HCT116 (cell line): Measurements from ENCODE around the gene MNAT1. TPM values are rescaled to one million over a fixed set of nuclear protein-coding genes. Genes with fewer than 3 reads are reported as not detected.

ENCODE experiments used
- ATAC-seq: fragments of 200-7000 bp; cut with Tn5 transposase; 2 replicates; pipeline ENCODE4 v1.9.1; 2020; ENCODE audit warnings: mild to moderate bottlenecking, moderate library complexity
- BruUV-seq: library from RNA; stranded (reverse); fragments of 400-500 nt; replicated peaks from 2 replicates; lab custom pipeline; 2021; lab: Mats Ljungman, UMichigan
- CTCF ChIA-PET: fragments of 300-600 bp; sonication (Branson Sonifier 250); formaldehyde crosslinking; loops from one replicate; lab custom pipeline; 2021; ENCODE audit warnings: antibody characterized with exemption; lab: Charles Lee
- POLR2A ChIA-PET: fragments of 300-600, 350-600 bp; sonication (Branson Sonifier 250); formaldehyde crosslinking; loops from one replicate; lab custom pipeline; 2021; ENCODE audit warnings: antibody characterized with exemption; lab: Charles Lee
- RAD21 ChIA-PET, 2 experiments: fragments of 300-600 bp; sonication (Branson Sonifier 250); formaldehyde crosslinking; loops; one replicate each; lab custom pipeline; 2023; ENCODE audit warnings: low total read pairs in 2 of 2; ENCODE audit not compliant: uncharacterized antibody in 2 of 2, unreplicated experiment in 2 of 2, low non-redundant PET in 1 of 2; lab: Charles Lee
- DNase-seq: peaks from one replicate; pipeline ENCODE4 v3.0.0-alpha.2; 2010; ENCODE audit warnings: low read depth, low spot score
- H2AFZ ChIP-seq: fragments of 200-600 bp; shearing (Covaris generic), sonication (generic); 2 replicates; pipeline ENCODE4 v1.6.1; 2017; ENCODE audit warnings: low read depth, mixed run types, mixed read lengths, antibody characterized with exemption, low read length; ENCODE audit not compliant: poor library complexity, severe bottlenecking
- H3K27ac ChIP-seq: 2 replicates; pipeline ENCODE4 v1.5.1; 2012; ENCODE audit warnings: low read depth, low read length
- H3K27me3 ChIP-seq: fragments of 200-600 bp; sonication (generic); 2 replicates; pipeline ENCODE4 v1.6.1; 2016; ENCODE audit warnings: mixed run types, low read length, mixed read lengths; ENCODE audit not compliant: insufficient read depth
- H3K36me3 ChIP-seq, 2 experiments: fragments of 200-500 bp in 1 of 2; fragments of 200-600 bp in 1 of 2; sonication (Bioruptor generic) in 1 of 2; sonication (generic) in 1 of 2; 2 replicates each; pipeline versions ENCODE4 v1.5.1 to v1.6.1; 2014 to 2016; ENCODE audit warnings: low read length in 2 of 2, inconsistent platforms in 1 of 2, mixed read lengths in 1 of 2, mixed run types in 1 of 2; ENCODE audit not compliant: insufficient read depth in 2 of 2, control insufficient read depth in 1 of 2
- H3K4me1 ChIP-seq, 2 experiments: fragments of 200-600 bp in 1 of 2; sonication (generic) in 1 of 2; 2 replicates each; pipeline versions ENCODE4 v1.5.1 to v1.6.1; 2012 to 2017; ENCODE audit warnings: low read length in 2 of 2, inconsistent platforms in 1 of 2, mild to moderate bottlenecking in 1 of 2, mixed read lengths in 1 of 2, mixed run types in 1 of 2, moderate library complexity in 1 of 2; ENCODE audit not compliant: insufficient read depth in 2 of 2, control insufficient read depth in 1 of 2
- H3K4me2 ChIP-seq: fragments of 200-600 bp; sonication (generic); 2 replicates; pipeline ENCODE4 v1.6.1; 2017; ENCODE audit warnings: mixed run types, low read length, mixed read lengths
- H3K4me3 ChIP-seq, 2 experiments: fragments of 200-600 bp in 1 of 2; sonication (generic) in 1 of 2; replicated peaks in 1 of 2; 2 replicates each; pipeline ENCODE4 v1.5.1; 2011 to 2016; ENCODE audit warnings: low read length in 2 of 2, control low read depth in 1 of 2, low read depth in 1 of 2, mild to moderate bottlenecking in 1 of 2, mixed read lengths in 1 of 2, mixed run types in 1 of 2
- H3K79me2 ChIP-seq: fragments of 200-600 bp; sonication (generic); 2 replicates; pipeline ENCODE4 v1.6.1; 2017; ENCODE audit warnings: mild to moderate bottlenecking, mixed run types, low read length, moderate library complexity, mixed read lengths; ENCODE audit not compliant: insufficient read depth
- H3K9ac ChIP-seq: fragments of 200-600 bp; sonication (generic); 2 replicates; pipeline ENCODE4 v1.6.1; 2016; ENCODE audit warnings: low read length, mixed read lengths
- H3K9me2 ChIP-seq: fragments of 200-600 bp; sonication (generic), shearing (Covaris generic); 2 replicates; pipeline ENCODE4 v1.6.1; 2017; ENCODE audit warnings: mixed run types, mild to moderate bottlenecking, moderate library complexity; ENCODE audit not compliant: insufficient read depth
- H3K9me3 ChIP-seq, 2 experiments: fragments of 200-500 bp in 1 of 2; fragments of 200-600 bp in 1 of 2; sonication (Bioruptor generic) in 1 of 2; sonication (generic) in 1 of 2; 2 replicates each; pipeline ENCODE4 v1.6.1; 2014 to 2017; ENCODE audit warnings: low read length in 2 of 2, mixed read lengths in 2 of 2, inconsistent platforms in 1 of 2, low read depth in 1 of 2, mild to moderate bottlenecking in 1 of 2, mixed run types in 1 of 2, moderate library complexity in 1 of 2; ENCODE audit not compliant: control insufficient read depth in 1 of 2, insufficient read depth in 1 of 2
- H4K20me1 ChIP-seq: fragments of 200-600 bp; sonication (generic), shearing (Covaris generic); 2 replicates; pipeline ENCODE4 v1.6.1; 2017; ENCODE audit warnings: mixed run types, mild to moderate bottlenecking, moderate library complexity; ENCODE audit not compliant: insufficient read depth
- CBX3 ChIP-seq: IDR thresholded peaks from 2 replicates; pipeline ENCODE4 v1.6.1; 2012; ENCODE audit warnings: low read depth
- EGR1 ChIP-seq: IDR thresholded peaks from 2 replicates; pipeline ENCODE4 v1.6.1; 2012; ENCODE audit warnings: low read depth
- ELF1 ChIP-seq: IDR thresholded peaks from 2 replicates; pipeline ENCODE4 v1.6.1; 2012; ENCODE audit warnings: low read depth, borderline replicate concordance
- EZH2phosphoT487 ChIP-seq: fragments of 200-600 bp; IDR thresholded peaks from 2 replicates; pipeline ENCODE4 v1.6.1; 2018; ENCODE audit warnings: antibody characterized with exemption, borderline replicate concordance
- FOSL1 ChIP-seq: IDR thresholded peaks from 2 replicates; pipeline ENCODE4 v1.6.1; 2012; ENCODE audit warnings: low read depth
- JUND ChIP-seq: IDR thresholded peaks from 2 replicates; pipeline ENCODE4 v1.6.1; 2012
- POLR2A ChIP-seq: IDR thresholded peaks from 2 replicates; pipeline ENCODE4 v1.7.0; 2011; ENCODE audit warnings: borderline replicate concordance; ENCODE audit not compliant: insufficient read depth, insufficient read length; ENCODE audit errors: extremely low read depth
- SIN3A ChIP-seq: IDR thresholded peaks from 2 replicates; pipeline ENCODE4 v1.6.1; 2012; ENCODE audit warnings: low read depth
- SP1 ChIP-seq: IDR thresholded peaks from 2 replicates; pipeline ENCODE4 v1.6.1; 2012; ENCODE audit warnings: low read depth
- SRF ChIP-seq: IDR thresholded peaks from 2 replicates; pipeline ENCODE4 v1.6.1; 2012; ENCODE audit warnings: low read depth
- YY1 ChIP-seq: IDR thresholded peaks from 2 replicates; pipeline ENCODE4 v1.6.1; 2011; ENCODE audit warnings: low read length, low read depth, moderate library complexity, mild to moderate bottlenecking; ENCODE audit not compliant: insufficient replicate concordance; ENCODE audit errors: extremely low read depth
- ZFX ChIP-seq: fragments of 450-650 bp; IDR thresholded peaks from 2 replicates; pipeline ENCODE4 v1.6.1; 2017
- ZNF274 ChIP-seq: fragments of 200-500 bp; sonication (Bioruptor generic); IDR thresholded peaks from 2 replicates; pipeline ENCODE4 v1.6.1; 2014; ENCODE audit warnings: mild to moderate bottlenecking, low read depth, low read length, inconsistent platforms
- intact Hi-C: fragments of 100-400 bp; cut with micrococcal nuclease; formaldehyde crosslinking; loops from 2 replicates; pipeline ENCODE4 v1.10.0; 2022
- total RNA-seq: library from RNA; stranded (reverse); gene quantifications from one replicate; pipeline ENCODE4 v1.2.1, GENCODE V29; 2021; ENCODE audit not compliant: unreplicated experiment
- TF ChIP-seq, protein P1 (sequence below): IDR thresholded peaks from 2 replicates; pipeline ENCODE4 v1.6.1; 2012
- TF ChIP-seq, protein P2 (sequence below): IDR thresholded peaks from 2 replicates; pipeline ENCODE4 v1.6.1; 2012
- TF ChIP-seq, protein P3 (sequence below), 3 experiments: fragments of 200-600 bp in 1 of 3; sonication (generic) in 1 of 3; IDR thresholded peaks in 2 of 3; conservative IDR thresholded peaks in 1 of 3; 2 replicates each; pipeline ENCODE4 v1.5.1; 2012 to 2017; ENCODE audit warnings: low read depth in 2 of 3, low read length in 2 of 3, antibody characterized with exemption in 1 of 3, borderline replicate concordance in 1 of 3, control low read depth in 1 of 3, mild to moderate bottlenecking in 1 of 3, mixed read lengths in 1 of 3, mixed run types in 1 of 3, moderate library complexity in 1 of 3; ENCODE audit not compliant: insufficient read depth in 1 of 3

MNAT1 gene
- total RNA-seq, 1 experiment from 2014 or later = 49.3 TPM

DNA sequence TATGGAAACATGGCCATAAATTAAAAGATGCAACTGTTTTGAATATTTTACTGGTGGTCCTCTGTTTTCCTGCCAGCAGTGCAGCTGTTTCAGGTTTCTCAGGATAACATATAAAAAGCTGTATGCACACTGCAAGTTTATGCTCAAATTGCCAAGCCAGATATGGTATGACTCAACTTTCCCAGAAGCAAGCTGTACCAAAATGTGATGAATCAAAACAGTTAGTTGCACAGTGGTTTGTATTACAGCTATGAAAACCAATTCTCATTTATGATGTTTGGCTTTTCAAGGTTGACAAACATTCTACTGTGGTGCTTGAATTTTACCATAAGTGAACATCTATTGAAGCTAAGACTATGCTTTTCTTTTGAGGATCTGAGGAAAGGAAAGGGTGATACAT is 230.8 kb downstream of the MNAT1 start:
- POLR2A ChIA-PET = no interaction called here
- CTCF ChIA-PET = no interaction called here

DNA sequence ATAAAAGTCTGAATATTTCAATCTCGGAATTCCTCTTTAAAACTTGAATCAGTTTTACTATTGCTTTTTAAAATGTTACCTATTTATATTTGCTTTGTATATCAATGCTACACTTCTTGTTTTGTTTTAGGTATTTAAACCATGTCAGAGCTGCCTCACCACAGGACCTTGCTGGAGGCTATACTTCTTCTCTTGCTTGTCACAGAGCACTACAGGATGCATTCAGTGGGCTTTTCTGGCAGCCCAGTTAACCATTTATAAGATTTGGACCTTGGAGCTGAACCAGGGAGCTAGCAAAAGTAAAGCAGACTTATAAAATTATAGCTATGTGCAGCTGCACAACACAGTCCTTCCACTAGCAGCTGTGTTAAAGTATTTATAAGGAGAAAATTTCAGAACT is 233.5 kb downstream of the MNAT1 start:
- H3K79me2 ChIP-seq = no peaks in the 10 kb centered on the region
- H3K36me3 ChIP-seq = no peaks in the 10 kb centered on the region
- H3K27me3 ChIP-seq = no peaks in the 10 kb centered on the region
- no peak overlapping the region for H2AFZ ChIP-seq
- H4K20me1 ChIP-seq = no peaks in the 10 kb centered on the region
- H3K9ac ChIP-seq = no peak overlapping the region
- ChIA-PET POLR2A (no interaction called here), CTCF (no interaction called here), RAD21 (no interaction called here)
- BruUV-seq = no TSS peak
- ATAC-seq (no peak), DNase-seq (no peak)
- H3K4me3 ChIP-seq = no peak overlapping the region
- no peak overlapping the region for H3K4me2 ChIP-seq
- H3K9me3 ChIP-seq = no peaks in the 10 kb centered on the region
- no peaks in the 10 kb centered on the region for H3K9me2 ChIP-seq
- H3K27ac ChIP-seq = no peak overlapping the region
- intact Hi-C loops = no loop called here
- H3K4me1 ChIP-seq = no peaks in the 10 kb centered on the region
- TF ChIP-seq CBX3 (no peak), JUND (no peak), ZFX (no peak), SIN3A (no peak), SP1 (no peak), POLR2A (no peak), EZH2phosphoT487 (no peak), SRF (no peak), YY1 (no peak), ELF1 (no peak), ZNF274 (no peak), FOSL1 (no peak)
- TF ChIP-seq, protein P1, sequence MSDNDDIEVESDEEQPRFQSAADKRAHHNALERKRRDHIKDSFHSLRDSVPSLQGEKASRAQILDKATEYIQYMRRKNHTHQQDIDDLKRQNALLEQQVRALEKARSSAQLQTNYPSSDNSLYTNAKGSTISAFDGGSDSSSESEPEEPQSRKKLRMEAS = no peak
- TF ChIP-seq, protein P2, sequence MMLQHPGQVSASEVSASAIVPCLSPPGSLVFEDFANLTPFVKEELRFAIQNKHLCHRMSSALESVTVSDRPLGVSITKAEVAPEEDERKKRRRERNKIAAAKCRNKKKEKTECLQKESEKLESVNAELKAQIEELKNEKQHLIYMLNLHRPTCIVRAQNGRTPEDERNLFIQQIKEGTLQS = no peak

More for the DNA sequence above, 230.8 kb downstream of the MNAT1 start:
- Histone ChIP-seq H3K36me3 (no peaks in the 10 kb centered on the region), H4K20me1 (no peaks in the 10 kb centered on the region), H3K9me2 (no peaks in the 10 kb centered on the region), H3K27ac (no peak overlapping the region), H3K4me3 (no peak overlapping the region), H3K79me2 (no peaks in the 10 kb centered on the region), H3K27me3 (no peaks in the 10 kb centered on the region), H3K4me1 (no peaks in the 10 kb centered on the region), H3K9me3 (no peaks in the 10 kb centered on the region), H2AFZ (no peak overlapping the region), H3K9ac (no peak overlapping the region), H3K4me2 (no peak overlapping the region)
- BruUV-seq = no TSS peak
- ATAC-seq = no peak
- TF ChIP-seq, protein P3, sequence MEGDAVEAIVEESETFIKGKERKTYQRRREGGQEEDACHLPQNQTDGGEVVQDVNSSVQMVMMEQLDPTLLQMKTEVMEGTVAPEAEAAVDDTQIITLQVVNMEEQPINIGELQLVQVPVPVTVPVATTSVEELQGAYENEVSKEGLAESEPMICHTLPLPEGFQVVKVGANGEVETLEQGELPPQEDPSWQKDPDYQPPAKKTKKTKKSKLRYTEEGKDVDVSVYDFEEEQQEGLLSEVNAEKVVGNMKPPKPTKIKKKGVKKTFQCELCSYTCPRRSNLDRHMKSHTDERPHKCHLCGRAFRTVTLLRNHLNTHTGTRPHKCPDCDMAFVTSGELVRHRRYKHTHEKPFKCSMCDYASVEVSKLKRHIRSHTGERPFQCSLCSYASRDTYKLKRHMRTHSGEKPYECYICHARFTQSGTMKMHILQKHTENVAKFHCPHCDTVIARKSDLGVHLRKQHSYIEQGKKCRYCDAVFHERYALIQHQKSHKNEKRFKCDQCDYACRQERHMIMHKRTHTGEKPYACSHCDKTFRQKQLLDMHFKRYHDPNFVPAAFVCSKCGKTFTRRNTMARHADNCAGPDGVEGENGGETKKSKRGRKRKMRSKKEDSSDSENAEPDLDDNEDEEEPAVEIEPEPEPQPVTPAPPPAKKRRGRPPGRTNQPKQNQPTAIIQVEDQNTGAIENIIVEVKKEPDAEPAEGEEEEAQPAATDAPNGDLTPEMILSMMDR (IDR thresholded peaks at IDR 0.05 in 2 of 3, conservative IDR thresholded peaks at IDR 0.05 in 1 of 3; ENCODE audit: borderline replicate concordance in 1 of 3, insufficient read depth in 1 of 3, low read depth in 2 of 3, low read length in 2 of 3) = no peak
- no peak for TF ChIP-seq CBX3
- no peak for TF ChIP-seq EGR1
- intact Hi-C loops = no loop called here
- no peak for DNase-seq
- RAD21 ChIA-PET = interaction anchor here in 1 of 2 experiments (0.6 kb wide), 1 partner anchor 1161 kb away, joined by 3 read pairs; no protein-coding TSS in a partner anchor
